OCI-LY3 (cell line): ENCODE measurements around the gene USPL1.

Experiments used
- H2AFZ ChIP-seq: fragments of 200-600, 300-600 bp; shearing (Covaris generic); 2 replicates; pipeline ENCODE4 v1.6.0; 2014; ENCODE audit warnings: antibody characterized with exemption, low read depth, low read length
- H3K27ac ChIP-seq: fragments of 200-600, 300-600 bp; sonication (generic); 2 replicates; pipeline ENCODE4 v1.5.1; 2014; ENCODE audit warnings: mild to moderate bottlenecking, low read length, moderate library complexity, mixed read lengths
- H3K27me3 ChIP-seq: fragments of 200-600, 300-600 bp; sonication (generic); 2 replicates; pipeline ENCODE4 v1.6.1; 2014; ENCODE audit warnings: low read depth, low read length, mixed read lengths
- H3K36me3 ChIP-seq: fragments of 200-600, 300-600 bp; sonication (generic); replicated peaks from 2 replicates; pipeline ENCODE3; 2014; ENCODE audit warnings: low read depth, low read length, mixed read lengths
- H3K4me1 ChIP-seq: fragments of 300-600, 200-600 bp; sonication (generic); 2 replicates; pipeline ENCODE4 v1.6.1; 2014; ENCODE audit warnings: low read length, mixed read lengths
- H3K4me2 ChIP-seq: fragments of 200-600, 300-600 bp; sonication (generic); 2 replicates; pipeline ENCODE4 v1.6.1; 2014; ENCODE audit warnings: low read length, mixed read lengths
- H3K4me3 ChIP-seq: fragments of 300-600, 200-600 bp; sonication (generic); 2 replicates; pipeline ENCODE4 v1.5.1; 2014; ENCODE audit warnings: antibody characterized with exemption, mild to moderate bottlenecking, low read length, moderate library complexity
- H3K79me2 ChIP-seq: fragments of 300-600, 200-600 bp; shearing (Covaris generic); 2 replicates; pipeline ENCODE4 v1.6.1; 2014; ENCODE audit warnings: mild to moderate bottlenecking, low read length, mixed read lengths
- H3K9ac ChIP-seq: fragments of 300-600, 200-600 bp; shearing (Covaris generic); 2 replicates; pipeline ENCODE4 v1.6.0; 2014; ENCODE audit warnings: mild to moderate bottlenecking, low read length, moderate library complexity
- H3K9me3 ChIP-seq: fragments of 200-600, 300-600 bp; shearing (Covaris generic); 2 replicates; pipeline ENCODE4 v1.6.1; 2014; ENCODE audit warnings: low read length, mixed read lengths; ENCODE audit not compliant: insufficient read depth
- H4K20me1 ChIP-seq: fragments of 200-600, 300-600 bp; sonication (generic); 2 replicates; pipeline ENCODE4 v1.6.1; 2016; ENCODE audit warnings: low read length, mixed read lengths; ENCODE audit not compliant: insufficient read depth
- CTCF ChIP-seq: fragments of 200-600, 300-600 bp; sonication (generic); IDR thresholded peaks from 2 replicates; pipeline ENCODE4 v1.5.1; 2014; ENCODE audit warnings: antibody characterized with exemption, low read length, low read depth
- EZH2phosphoT487 ChIP-seq: fragments of 200-600 bp; shearing (Covaris generic); IDR thresholded peaks from 2 replicates; pipeline ENCODE4 v1.6.1; 2018; ENCODE audit warnings: antibody characterized with exemption, mixed run types, low read depth

The USPL1 gene

GRCh38 chr13:30687601-30688000, 69.9 kb downstream of the USPL1 start:
- Histone ChIP-seq H2AFZ (no peak overlapping the region), H3K27ac (no peak overlapping the region)
- TF ChIP-seq CTCF = no peak
- TF ChIP-seq EZH2phosphoT487 = no peak

DNA sequence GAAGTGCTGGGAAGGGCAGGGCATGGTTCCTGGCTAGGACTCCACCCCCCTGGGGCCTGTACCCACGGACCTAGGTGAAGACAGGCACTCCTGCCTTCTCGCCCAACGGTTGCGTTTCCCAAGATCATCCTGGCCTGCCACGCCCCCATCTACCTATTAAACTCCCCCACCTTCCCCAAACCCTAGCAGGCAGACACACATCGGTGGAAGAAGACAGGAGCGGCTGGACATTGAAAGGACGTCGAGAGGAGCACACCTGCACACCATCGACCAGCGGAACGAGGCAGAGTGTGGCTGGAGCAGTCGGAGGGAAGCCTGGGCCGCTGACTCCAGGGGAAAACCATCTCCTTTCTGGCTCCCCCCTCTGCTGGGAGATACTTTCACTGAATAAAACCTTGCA, 72.0 kb downstream of the USPL1 start:
- Histone ChIP-seq H3K4me3 (peak overlapping the region; percentile 73), H2AFZ (no peak overlapping the region), H3K4me2 (peak overlapping the region; percentile 77), H3K9ac (no peak overlapping the region), H4K20me1 (no peaks in the 10 kb centered on the region), H3K36me3 (no peaks in the 10 kb centered on the region), H3K79me2 (no peaks in the 10 kb centered on the region), H3K9me3 (no peaks in the 10 kb centered on the region), H3K27ac (no peak overlapping the region), H3K4me1 (peaks cover 10% of the 10 kb centered on the region), H3K27me3 (peaks cover 48% of the 10 kb centered on the region)
- TF ChIP-seq CTCF = no peak
- no peak for TF ChIP-seq EZH2phosphoT487

More at GRCh38 chr13:30687601-30688000, 69.9 kb downstream of the USPL1 start:
- no peaks in the 10 kb centered on the region for H4K20me1 ChIP-seq
- H3K27me3 ChIP-seq = peaks cover 29% of the 10 kb centered on the region
- H3K4me3 ChIP-seq = no peak overlapping the region
- H3K9me3 ChIP-seq = no peaks in the 10 kb centered on the region
- H3K4me1 ChIP-seq = peaks cover 10% of the 10 kb centered on the region
- H3K9ac ChIP-seq = no peak overlapping the region
- H3K36me3 ChIP-seq = no peaks in the 10 kb centered on the region
- H3K79me2 ChIP-seq = no peaks in the 10 kb centered on the region
- H3K4me2 ChIP-seq = no peak overlapping the region

GRCh38 chr13:30690282-30691188, 72.8 kb downstream of the USPL1 start:
- Histone ChIP-seq H3K4me2 (peak overlapping the region; percentile 77), H4K20me1 (no peaks in the 10 kb centered on the region), H3K27ac (no peak overlapping the region), H2AFZ (peak overlapping the region; percentile 41; the same call in 1 of the 2 replicates), H3K36me3 (no peaks in the 10 kb centered on the region), H3K9me3 (no peaks in the 10 kb centered on the region), H3K4me3 (peak overlapping the region; percentile 73), H3K79me2 (no peaks in the 10 kb centered on the region), H3K4me1 (peaks cover 10% of the 10 kb centered on the region), H3K9ac (peak overlapping the region; percentile 23; the same call in 1 of the 2 replicates), H3K27me3 (peaks cover 53% of the 10 kb centered on the region)
- no peak for TF ChIP-seq CTCF
- no peak for TF ChIP-seq EZH2phosphoT487

DNA sequence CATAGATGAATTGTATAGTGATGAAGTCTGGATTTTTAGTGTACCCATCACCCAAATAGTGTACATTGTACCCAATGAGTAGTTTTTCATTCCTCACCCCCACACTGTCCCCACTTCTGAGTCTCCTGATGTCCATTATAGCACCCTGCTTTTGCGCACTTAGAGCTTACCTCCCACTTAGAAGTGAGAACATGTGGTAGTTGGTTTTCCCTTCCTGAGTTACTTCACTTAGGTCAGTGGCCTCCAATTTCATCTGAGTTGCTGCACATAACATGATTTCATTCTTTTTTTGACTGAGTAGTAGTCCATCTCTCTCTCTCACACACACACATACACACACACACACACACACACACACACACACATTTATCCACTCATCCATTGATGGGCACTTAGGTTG, 74.4 kb downstream of the USPL1 start:
- no peaks in the 10 kb centered on the region for H3K36me3 ChIP-seq
- no peak overlapping the region for H3K9ac ChIP-seq
- H3K4me1 ChIP-seq = peaks cover 19% of the 10 kb centered on the region
- no peak overlapping the region for H3K27ac ChIP-seq
- peaks cover 56% of the 10 kb centered on the region for H3K27me3 ChIP-seq
- H3K4me3 ChIP-seq = no peak overlapping the region
- H3K4me2 ChIP-seq = no peak overlapping the region
- H3K79me2 ChIP-seq = no peaks in the 10 kb centered on the region
- H4K20me1 ChIP-seq = no peaks in the 10 kb centered on the region
- H3K9me3 ChIP-seq = no peaks in the 10 kb centered on the region
- H2AFZ ChIP-seq = no peak overlapping the region
- TF ChIP-seq EZH2phosphoT487 (no peak), CTCF (no peak)
